SK-N-DZ (cell line): ENCODE results near the gene CCDC177.
"Not testable (repeated sequence)": the region's sequence is repeated elsewhere in the genome, so short reads cannot be mapped to it uniquely, and the experiment has no call there.

Experiments used
- DNase-seq: peaks from one replicate; pipeline ENCODE4 v3.0.0-alpha.2; 2015; ENCODE audit warnings: low spot score

The CCDC177 gene

GRCh38 chr14:69600304-69600891, 25.7 kb upstream of the CCDC177 start:
- no peak for DNase-seq

GRCh38 chr14:69599431-69599830, 24.8 kb upstream of the CCDC177 start:
- not testable (repeated sequence) for DNase-seq

GRCh38 chr14:69595336-69595735, 20.7 kb upstream of the CCDC177 start:
- no peak for DNase-seq

- no peak for DNase-seq
Observed at GRCh38 chr14:69594846-69595245, 20.2 kb upstream of the CCDC177 start.

- no peak for DNase-seq
Observed at GRCh38 chr14:69593018-69593677, 18.5 kb upstream of the CCDC177 start.

- no peak for DNase-seq
Observed at GRCh38 chr14:69591317-69591716, 16.6 kb upstream of the CCDC177 start.

- no peak for DNase-seq
Observed at GRCh38 chr14:69587389-69587788, 12.7 kb upstream of the CCDC177 start.

- DNase-seq, result no peak
Observed at GRCh38 chr14:69586404-69586803, 11.7 kb upstream of the CCDC177 start.

GRCh38 chr14:69584389-69584788, 9.7 kb upstream of the CCDC177 start:
- DNase-seq, result no peak

- DNase-seq, result no peak
Observed at GRCh38 chr14:69582829-69583228, 8.2 kb upstream of the CCDC177 start.

GRCh38 chr14:69582212-69582611, 7.5 kb upstream of the CCDC177 start:
- DNase-seq, result no peak

GRCh38 chr14:69581316-69581935, 6.8 kb upstream of the CCDC177 start:
- no peak for DNase-seq

- DNase-seq, result peak; percentile 57
Observed at GRCh38 chr14:69580009-69580577, 5.4 kb upstream of the CCDC177 start.

- no peak for DNase-seq
Observed at GRCh38 chr14:69579476-69579875, 4.8 kb upstream of the CCDC177 start.

GRCh38 chr14:69574954-69575295, 254 bp upstream of the CCDC177 start:
- DNase-seq, result no peak

GRCh38 chr14:69573831-69574262, 824 bp downstream of the CCDC177 start:
- DNase-seq, result peak; percentile 70

GRCh38 chr14:69573205-69573830, 1.4 kb downstream of the CCDC177 start:
- no peak for DNase-seq

GRCh38 chr14:69572841-69573135, 1.9 kb downstream of the CCDC177 start:
- no peak for DNase-seq

- DNase-seq, result no peak
Observed at GRCh38 chr14:69572030-69572840, 2.4 kb downstream of the CCDC177 start.

GRCh38 chr14:69571449-69572029, 3.1 kb downstream of the CCDC177 start:
- DNase-seq, result no peak

- no peak for DNase-seq
Observed at GRCh38 chr14:69570836-69571330, 3.8 kb downstream of the CCDC177 start.
